WERI-Rb-1 (cell line): Measurements from ENCODE around the gene TRERF1.
A peak's percentile ranks its signal among the peaks of the same experiment; 100 is the strongest.

ENCODE experiments used
- DNase-seq: peaks from one replicate; pipeline ENCODE4 v3.0.0-alpha.2; 2020
- H3K27ac ChIP-seq: fragments of 250-450 bp; sonication (Bioruptor Pico); 2 replicates; pipeline ENCODE4 v1.5.1; 2020; ENCODE audit warnings: mild to moderate bottlenecking, moderate library complexity
- H3K27me3 ChIP-seq: fragments of 250-450 bp; sonication (Bioruptor Pico); 2 replicates; pipeline ENCODE4 v1.5.1; 2021; ENCODE audit warnings: mild to moderate bottlenecking, low read depth, moderate library complexity; ENCODE audit not compliant: insufficient read depth, severe bottlenecking
- H3K36me3 ChIP-seq: fragments of 250-450 bp; sonication (Bioruptor Pico); 2 replicates; pipeline ENCODE4 v1.5.1; 2020; ENCODE audit warnings: mild to moderate bottlenecking, moderate library complexity
- H3K4me3 ChIP-seq: 2 replicates; pipeline ENCODE4 v1.5.1; 2011; ENCODE audit warnings: low read depth, mild to moderate bottlenecking, control low read depth, low read length
- H3K9me3 ChIP-seq: fragments of 250-450 bp; sonication (Bioruptor Pico); 2 replicates; pipeline ENCODE4 v1.5.1; 2021; ENCODE audit warnings: mild to moderate bottlenecking, moderate library complexity; ENCODE audit not compliant: severe bottlenecking
- CTCF ChIP-seq: IDR thresholded peaks from 2 replicates; pipeline ENCODE4 v1.5.1; 2011; ENCODE audit warnings: low read depth, mild to moderate bottlenecking, control low read depth, inconsistent platforms, low read length

Gene TRERF1

DNA sequence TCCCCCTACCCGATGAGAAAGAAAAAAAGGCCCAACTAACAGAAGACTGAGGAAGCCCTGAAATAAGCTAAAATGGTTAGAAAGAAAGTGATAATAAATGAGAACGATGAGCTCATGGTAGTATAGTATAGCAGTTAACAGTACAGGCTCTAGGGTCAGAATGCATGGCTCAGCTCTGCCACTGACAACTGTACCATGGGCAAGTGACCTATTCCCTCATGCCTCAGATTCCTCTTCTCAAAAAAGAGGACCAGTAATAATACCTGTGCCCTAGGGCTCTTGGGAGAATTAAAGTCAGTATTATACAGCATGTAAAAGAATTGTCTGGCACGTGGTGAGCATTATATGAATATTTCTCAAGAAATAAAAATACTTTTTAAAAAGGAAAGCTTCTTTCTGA is 19.8 kb downstream of the TRERF1 start:
- Histone ChIP-seq H3K4me3 (no peak overlapping the region), H3K9me3 (peaks cover 13% of the 10 kb centered on the region), H3K27ac (no peak overlapping the region; the same call in 1 of the 2 replicates), H3K27me3 (no peaks in the 10 kb centered on the region), H3K36me3 (peaks cover 2% of the 10 kb centered on the region; the same call in 1 of the 2 replicates)
- peak; percentile 4 for DNase-seq
- TF ChIP-seq CTCF = no peak

- Histone ChIP-seq H3K4me3 (no peak overlapping the region), H3K27me3 (no peaks in the 10 kb centered on the region), H3K36me3 (peaks cover 2% of the 10 kb centered on the region; the same call in 1 of the 2 replicates), H3K27ac (no peak overlapping the region; the same call in 1 of the 2 replicates), H3K9me3 (peaks cover 13% of the 10 kb centered on the region)
- 0 out of 2 replicates have a peak, but pooled peaks have one; percentile 1 for TF ChIP-seq CTCF
- DNase-seq = peak; percentile 69
Measured at GRCh38 chr6:42431356-42431755, 20.4 kb downstream of the TRERF1 start.

GRCh38 chr6:42429836-42430235 is 21.9 kb downstream of the TRERF1 start:
- Histone ChIP-seq H3K9me3 (peaks cover 13% of the 10 kb centered on the region), H3K4me3 (no peak overlapping the region), H3K27ac (no peak overlapping the region), H3K27me3 (no peaks in the 10 kb centered on the region), H3K36me3 (peaks cover 2% of the 10 kb centered on the region; the same call in 1 of the 2 replicates)
- no peak for DNase-seq
- TF ChIP-seq CTCF = no peak

DNA sequence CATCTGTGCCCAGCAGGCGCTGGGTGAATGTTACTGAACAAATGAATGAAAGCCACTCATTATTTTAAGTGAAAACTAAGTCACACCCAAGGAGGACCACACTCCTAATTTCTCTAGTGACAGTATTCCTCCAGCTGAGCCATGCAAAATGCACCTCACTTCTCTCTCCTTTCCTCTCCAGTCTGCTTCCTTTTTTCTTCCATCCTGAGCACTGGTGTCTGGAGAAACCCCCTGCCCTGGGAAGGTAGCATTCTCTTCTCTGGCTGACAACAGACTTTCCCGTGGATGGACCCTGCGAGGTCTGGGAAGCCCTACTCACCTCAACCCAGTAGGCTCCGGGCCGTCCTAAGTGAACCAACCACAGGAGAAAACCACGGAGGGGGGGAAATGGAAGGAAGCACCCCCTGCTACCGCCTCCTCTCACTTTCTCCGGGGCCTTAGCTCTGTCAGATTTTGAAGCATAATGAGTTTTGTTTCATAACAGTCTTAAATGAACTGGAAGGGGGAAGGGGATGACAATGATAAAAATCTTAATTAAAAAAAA is 22.6 kb downstream of the TRERF1 start:
- H3K27me3 ChIP-seq = no peaks in the 10 kb centered on the region
- no peak overlapping the region for H3K27ac ChIP-seq
- peaks cover 8% of the 10 kb centered on the region for H3K9me3 ChIP-seq
- no peaks in the 10 kb centered on the region for H3K36me3 ChIP-seq
- DNase-seq = no peak
- H3K4me3 ChIP-seq = no peak overlapping the region
- no peak for TF ChIP-seq CTCF

GRCh38 chr6:42428326-42429041 is 23.2 kb downstream of the TRERF1 start:
- DNase-seq = no peak
- Histone ChIP-seq H3K4me3 (no peak overlapping the region), H3K9me3 (peaks cover 2% of the 10 kb centered on the region), H3K27me3 (no peaks in the 10 kb centered on the region), H3K36me3 (no peaks in the 10 kb centered on the region), H3K27ac (no peak overlapping the region)
- TF ChIP-seq CTCF = no peak
